Uterus (tissue), 2 donors: Measurements from ENCODE around the gene ME3.

Experiments used
- POLR2A ChIP-seq, 2 donors: fragments of 450-650 bp; IDR thresholded peaks; one replicate each; pipeline ENCODE4 v1.6.1; 2016; ENCODE audit warnings: antibody characterized with exemption in 2 of 2, mild to moderate bottlenecking in 1 of 2, moderate library complexity in 1 of 2
- TF ChIP-seq, protein P1 (sequence below), 4 experiments: fragments of 200-600 bp in 2 of 4; fragments of 450-650 bp in 2 of 4; sonication (generic) in 2 of 4; IDR thresholded peaks; one replicate each; pipeline ENCODE4 v1.5.1; 2016 to 2019; ENCODE audit warnings: antibody characterized with exemption in 4 of 4, mild to moderate bottlenecking in 2 of 4, moderate library complexity in 1 of 4

- TF ChIP-seq POLR2A (IDR thresholded peaks at IDR 0.05), result no peak
- TF ChIP-seq, protein P1, sequence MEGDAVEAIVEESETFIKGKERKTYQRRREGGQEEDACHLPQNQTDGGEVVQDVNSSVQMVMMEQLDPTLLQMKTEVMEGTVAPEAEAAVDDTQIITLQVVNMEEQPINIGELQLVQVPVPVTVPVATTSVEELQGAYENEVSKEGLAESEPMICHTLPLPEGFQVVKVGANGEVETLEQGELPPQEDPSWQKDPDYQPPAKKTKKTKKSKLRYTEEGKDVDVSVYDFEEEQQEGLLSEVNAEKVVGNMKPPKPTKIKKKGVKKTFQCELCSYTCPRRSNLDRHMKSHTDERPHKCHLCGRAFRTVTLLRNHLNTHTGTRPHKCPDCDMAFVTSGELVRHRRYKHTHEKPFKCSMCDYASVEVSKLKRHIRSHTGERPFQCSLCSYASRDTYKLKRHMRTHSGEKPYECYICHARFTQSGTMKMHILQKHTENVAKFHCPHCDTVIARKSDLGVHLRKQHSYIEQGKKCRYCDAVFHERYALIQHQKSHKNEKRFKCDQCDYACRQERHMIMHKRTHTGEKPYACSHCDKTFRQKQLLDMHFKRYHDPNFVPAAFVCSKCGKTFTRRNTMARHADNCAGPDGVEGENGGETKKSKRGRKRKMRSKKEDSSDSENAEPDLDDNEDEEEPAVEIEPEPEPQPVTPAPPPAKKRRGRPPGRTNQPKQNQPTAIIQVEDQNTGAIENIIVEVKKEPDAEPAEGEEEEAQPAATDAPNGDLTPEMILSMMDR (IDR thresholded peaks at IDR 0.05), result no peak
Measured at GRCh38 chr11:86624366-86624765, 48.0 kb downstream of the ME3 start.
